ENCODE results near the gene FAAP100. TPM values are rescaled to one million over a fixed set of nuclear protein-coding genes. Genes with fewer than 3 reads are reported as not detected.

The FAAP100 gene
- total RNA-seq, 6 experiments from 2014 or later, result 13.1 to 17.1 (median 15.2) TPM

- DNase-seq (no peak), ATAC-seq (no peak)
- H3K4me1 ChIP-seq, result no peaks in the 10 kb centered on the region
- H3K4me3 ChIP-seq, result no peak overlapping the region
- TF ChIP-seq POLR2A (IDR thresholded peaks at IDR 0.05) (no peak), CTCF (IDR thresholded peaks at IDR 0.05) (no peak)
- 50% methylated on average over 2 of the region's 6 CpGs for WGBS (ENCODE audit: insufficient coverage, low coverage, low lambda C conversion rate, missing lambda C conversion rate)
- no peaks in the 10 kb centered on the region for H3K27me3 ChIP-seq
- intact Hi-C loops (cut with DNase I), result no loop called here
- no peaks in the 10 kb centered on the region for H3K9me3 ChIP-seq
- H3K27ac ChIP-seq, result no peak overlapping the region
- H3K36me3 ChIP-seq, result no peaks in the 10 kb centered on the region
Observed at GRCh38 chr17:81529437-81529803, 22.7 kb downstream of the FAAP100 start.

GRCh38 chr17:81528651-81529436 is 23.3 kb downstream of the FAAP100 start:
- H3K27ac ChIP-seq, result no peak overlapping the region
- TF ChIP-seq POLR2A (IDR thresholded peaks at IDR 0.05) (no peak), CTCF (IDR thresholded peaks at IDR 0.05) (no peak)
- H3K36me3 ChIP-seq, result no peaks in the 10 kb centered on the region
- H3K4me3 ChIP-seq, result no peak overlapping the region
- H3K9me3 ChIP-seq, result no peaks in the 10 kb centered on the region
- H3K27me3 ChIP-seq, result no peaks in the 10 kb centered on the region
- H3K4me1 ChIP-seq, result no peaks in the 10 kb centered on the region
- ATAC-seq (no peak), DNase-seq (no peak)
- WGBS (ENCODE audit: insufficient coverage, low coverage, low lambda C conversion rate, missing lambda C conversion rate), result no CpG with 5 or more reads among the region's 62 CpGs
- intact Hi-C loops (cut with DNase I), result no loop called here

- H3K27ac ChIP-seq, result no peak overlapping the region
- no peaks in the 10 kb centered on the region for H3K4me1 ChIP-seq
- no peak overlapping the region for H3K4me3 ChIP-seq
- no peaks in the 10 kb centered on the region for H3K36me3 ChIP-seq
- DNase-seq, result no peak
- WGBS (ENCODE audit: insufficient coverage, low coverage, low lambda C conversion rate, missing lambda C conversion rate), result no CpG with 5 or more reads among the region's 20 CpGs
- no peak for TF ChIP-seq CTCF (IDR thresholded peaks at IDR 0.05)
- no peak for TF ChIP-seq POLR2A (IDR thresholded peaks at IDR 0.05)
- no peak for ATAC-seq
- intact Hi-C loops (cut with DNase I), result no loop called here
- no peaks in the 10 kb centered on the region for H3K9me3 ChIP-seq
- H3K27me3 ChIP-seq, result no peaks in the 10 kb centered on the region
Observed at GRCh38 chr17:81528384-81528650, 23.8 kb downstream of the FAAP100 start.

- DNase-seq (no peak), ATAC-seq (peak in 3 of 4 donors; percentile 20 to 21 (median 21))
- Histone ChIP-seq H3K27ac (no peak within 1 kb of the TSS), H3K9me3 (no peaks in the 10 kb centered on the region), H3K4me1 (no peaks in the 10 kb centered on the region), H3K4me3 (no peak within 1 kb of the TSS), H3K27me3 (no peaks in the 10 kb centered on the region), H3K36me3 (no peaks in the 10 kb centered on the region)
- TF ChIP-seq POLR2A (IDR thresholded peaks at IDR 0.05), result no peak
- no peak for TF ChIP-seq CTCF (IDR thresholded peaks at IDR 0.05)
- intact Hi-C loops (cut with DNase I), result no loop called here
- 52% methylated on average over 5 of the region's 42 CpGs for WGBS (ENCODE audit: insufficient coverage, low coverage, low lambda C conversion rate, missing lambda C conversion rate)
Observed at GRCh38 chr17:81527591-81528383, 24.4 kb downstream of the FAAP100 start, which contains the start of gene FSCN2. TSS of gene FSCN2 (plus strand) at chr17:81528377. CDS start at chr17:81528532, 155 bp downstream.

Measured in right lobe of liver (tissue), 6 donors.